H9 (cell line): Measurements from ENCODE around the gene GAMT. TPM values are rescaled to one million over a fixed set of nuclear protein-coding genes. Genes with fewer than 3 reads are reported as not detected.

Experiments
- DNase-seq: peaks from one replicate; pipeline ENCODE4 v3.0.0-alpha.2; 2017
- H2AFZ ChIP-seq: one replicate; pipeline ENCODE4 v1.6.1; 2013; ENCODE audit warnings: mild to moderate bottlenecking, low read length, control low read depth, moderate library complexity
- H2AK5ac ChIP-seq: 2 replicates; pipeline ENCODE4 v1.6.1; 2013; ENCODE audit warnings: low read length, control low read depth, mixed read lengths; ENCODE audit not compliant: insufficient read length
- H2BK120ac ChIP-seq: one replicate; pipeline ENCODE4 v1.6.1; 2013; ENCODE audit warnings: low read depth, mild to moderate bottlenecking, low read length, control low read depth, inconsistent platforms; ENCODE audit not compliant: poor library complexity, severe bottlenecking
- H2BK12ac ChIP-seq: 2 replicates; pipeline ENCODE4 v1.6.1; 2013; ENCODE audit warnings: low read length, control low read depth, mixed read lengths, low read depth; ENCODE audit not compliant: insufficient read length
- H2BK15ac ChIP-seq: 2 replicates; pipeline ENCODE4 v1.6.1; 2013; ENCODE audit warnings: low read depth, low read length, control low read depth
- H2BK20ac ChIP-seq: one replicate; pipeline ENCODE4 v1.6.1; 2013; ENCODE audit warnings: low read depth, mild to moderate bottlenecking, low read length, control low read depth, inconsistent platforms; ENCODE audit not compliant: poor library complexity, severe bottlenecking
- H2BK5ac ChIP-seq: 2 replicates; pipeline ENCODE4 v1.6.1; 2013; ENCODE audit warnings: low read length, control low read depth, mixed read lengths; ENCODE audit not compliant: insufficient read length
- H3K14ac ChIP-seq: 2 replicates; pipeline ENCODE4 v1.6.1; 2013; ENCODE audit warnings: low read length, control low read depth; ENCODE audit not compliant: insufficient read depth
- H3K18ac ChIP-seq: 2 replicates; pipeline ENCODE4 v1.6.1; 2013; ENCODE audit warnings: low read depth, mild to moderate bottlenecking, mixed read lengths, low read length, control low read depth; ENCODE audit not compliant: insufficient read length
- H3K23ac ChIP-seq: 2 replicates; pipeline ENCODE4 v1.6.1; 2013; ENCODE audit warnings: low read length, control low read depth, mixed read lengths, low read depth; ENCODE audit not compliant: insufficient read length
- H3K23me2 ChIP-seq: 2 replicates; pipeline ENCODE4 v1.6.1; 2013; ENCODE audit warnings: low read depth, mild to moderate bottlenecking, mixed read lengths, low read length, control low read depth; ENCODE audit not compliant: insufficient read length, poor library complexity, severe bottlenecking
- H3K27ac ChIP-seq: 2 replicates; pipeline ENCODE4 v1.5.1; 2013; ENCODE audit warnings: low read length, control low read depth, mixed read lengths, low read depth; ENCODE audit not compliant: insufficient read length
- H3K27me3 ChIP-seq: 2 replicates; pipeline ENCODE4 v1.6.1; 2013; ENCODE audit warnings: low read length, control low read depth, inconsistent platforms; ENCODE audit not compliant: insufficient read depth
- H3K4ac ChIP-seq: 2 replicates; pipeline ENCODE4 v1.6.1; 2013; ENCODE audit warnings: low read depth, mild to moderate bottlenecking, control low read depth, inconsistent platforms, low read length, moderate library complexity
- H3K4me1 ChIP-seq: 2 replicates; pipeline ENCODE4 v1.6.1; 2013; ENCODE audit warnings: low read length, control low read depth, inconsistent platforms; ENCODE audit not compliant: insufficient read depth
- H3K4me2 ChIP-seq: 2 replicates; pipeline ENCODE4 v1.6.1; 2013; ENCODE audit warnings: low read length, control low read depth, mixed read lengths; ENCODE audit not compliant: insufficient read length, insufficient read depth
- H3K56ac ChIP-seq: 2 replicates; pipeline ENCODE4 v1.6.1; 2013; ENCODE audit warnings: low read depth, mild to moderate bottlenecking, mixed read lengths, low read length, control low read depth; ENCODE audit not compliant: insufficient read length
- H3K79me1 ChIP-seq: 2 replicates; pipeline ENCODE4 v1.6.1; 2013; ENCODE audit warnings: low read depth, mild to moderate bottlenecking, moderate library complexity, low read length, control low read depth, inconsistent platforms; ENCODE audit not compliant: insufficient read depth, poor library complexity, severe bottlenecking
- H3K79me2 ChIP-seq: 2 replicates; pipeline ENCODE4 v1.6.1; 2013; ENCODE audit warnings: low read length, control low read depth, inconsistent platforms; ENCODE audit not compliant: insufficient read depth
- H3K9ac ChIP-seq: 2 replicates; pipeline ENCODE4 v1.6.1; 2013; ENCODE audit warnings: low read length, control low read depth, mixed read lengths; ENCODE audit not compliant: insufficient read length; ENCODE audit errors: extremely low read depth
- H3K9me3 ChIP-seq: one replicate; pipeline ENCODE4 v1.6.1; 2013; ENCODE audit warnings: low read depth, low read length, inconsistent platforms; ENCODE audit not compliant: control insufficient read depth
- H3T11ph ChIP-seq: one replicate; pipeline ENCODE4 v1.6.1; 2013; ENCODE audit warnings: mild to moderate bottlenecking, low read length, control low read depth, inconsistent platforms
- H4K20me1 ChIP-seq: one replicate; pipeline ENCODE4 v1.6.1; 2013; ENCODE audit not compliant: control insufficient read depth, insufficient read length, insufficient read depth
- H4K5ac ChIP-seq: 2 replicates; pipeline ENCODE4 v1.6.1; 2013; ENCODE audit warnings: low read depth, mild to moderate bottlenecking, mixed read lengths, low read length, control low read depth; ENCODE audit not compliant: insufficient read length
- H4K8ac ChIP-seq: replicated peaks from 2 replicates; pipeline ENCODE4 v1.6.1; 2013; ENCODE audit warnings: low read length, control low read depth, mixed read lengths, low read depth; ENCODE audit not compliant: insufficient read length
- H4K91ac ChIP-seq: 2 replicates; pipeline ENCODE4 v1.6.1; 2013; ENCODE audit warnings: low read depth, mild to moderate bottlenecking, moderate library complexity, mixed read lengths, low read length, control low read depth; ENCODE audit not compliant: insufficient read length
- H3K27ac Mint-ChIP-seq, 3 experiments: 2 replicates in 2 of 3; 3 replicates in 1 of 3; pipeline ENCODE4 v1.8.0; 2020 to 2021; ENCODE audit warnings: mixed read lengths in 3 of 3, mild to moderate bottlenecking in 1 of 3, moderate library complexity in 1 of 3
- H3K27me3 Mint-ChIP-seq: 2 replicates; pipeline ENCODE4 v1.8.0; 2021; ENCODE audit warnings: low read depth, mild to moderate bottlenecking, moderate library complexity, mixed read lengths
- H3K36me3 Mint-ChIP-seq, 3 experiments: 2 replicates in 2 of 3; 3 replicates in 1 of 3; pipeline ENCODE4 v1.8.0; 2020 to 2021; ENCODE audit warnings: low read depth in 3 of 3, mixed read lengths in 3 of 3; ENCODE audit not compliant: insufficient read depth in 1 of 3
- H3K4me1 Mint-ChIP-seq, 2 experiments: 2 replicates each; pipeline ENCODE4 v1.8.0; 2020; ENCODE audit warnings: mixed read lengths in 2 of 2
- H3K4me3 Mint-ChIP-seq, 2 experiments: 2 replicates in 1 of 2; 3 replicates in 1 of 2; pipeline ENCODE4 v1.8.0; 2020 to 2021; ENCODE audit warnings: mild to moderate bottlenecking in 2 of 2, mixed read lengths in 2 of 2, moderate library complexity in 1 of 2
- H3K9me3 Mint-ChIP-seq, 2 experiments: 2 replicates in 1 of 2; 3 replicates in 1 of 2; pipeline ENCODE4 v1.8.0; 2020; ENCODE audit warnings: mild to moderate bottlenecking in 2 of 2, mixed read lengths in 2 of 2, moderate library complexity in 1 of 2
- CTCF ChIP-seq: fragments of 200-600 bp; sonication (generic); conservative IDR thresholded peaks from 3 replicates; pipeline ENCODE4 v1.8.0; 2021; ENCODE audit warnings: antibody characterized with exemption, mild to moderate bottlenecking
- WGBS: extraction: QIAGEN DNeasy Blood & Tissue Kit; methylation state at CpG from one replicate; pipeline ENCODE4 v1.1.7; 2013; ENCODE audit warnings: missing lambda C conversion rate, low lambda C conversion rate, mixed read lengths; ENCODE audit not compliant: insufficient read length; ENCODE audit errors: extremely low coverage; 5-methylcytosine and 5-hydroxymethylcytosine counted together
- total RNA-seq: library from RNA; stranded (reverse); gene quantifications from 2 replicates; pipeline ENCODE4 v1.2.1, GENCODE V29; 2021

GAMT gene
- total RNA-seq, 1 experiment from 2014 or later: 26.6 TPM

DNA sequence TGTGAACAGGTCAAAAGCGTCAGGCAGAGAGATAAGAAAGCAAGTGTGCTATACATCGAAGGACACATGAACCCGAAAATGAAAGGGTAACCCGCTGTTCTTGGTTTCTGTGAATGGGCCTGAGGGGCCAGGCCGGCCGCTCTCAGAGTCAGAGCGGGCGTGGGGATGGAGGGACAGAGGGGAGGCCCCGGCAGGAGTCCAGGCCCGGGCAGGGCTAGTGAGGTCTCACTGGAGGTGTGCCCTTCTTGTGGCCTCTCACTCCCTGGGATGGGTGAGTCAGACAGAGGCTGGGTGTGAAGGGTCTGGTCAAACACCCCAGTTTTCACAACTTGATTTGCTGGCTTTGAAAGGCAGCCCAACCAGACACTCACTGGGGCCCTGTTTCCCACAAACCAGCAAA, 35.0 kb downstream of the GAMT start:
- Histone ChIP-seq H3K4ac (no peak overlapping the region), H3K23ac (no peak overlapping the region), H2BK15ac (no peak overlapping the region), H3K56ac (no peak overlapping the region), H3K4me1 (no peaks in the 10 kb centered on the region), H2AK5ac (no peak overlapping the region), H2BK20ac (no peak overlapping the region), H3K79me1 (no peaks in the 10 kb centered on the region), H3K9me3 (no peaks in the 10 kb centered on the region), H4K8ac (no peak overlapping the region), H2AFZ (no peak overlapping the region), H2BK120ac (no peak overlapping the region), H3K27me3 (no peaks in the 10 kb centered on the region), H3K4me2 (no peak overlapping the region), H2BK5ac (no peak overlapping the region), H3K79me2 (no peaks in the 10 kb centered on the region), H4K20me1 (no peaks in the 10 kb centered on the region), H3K14ac (no peak overlapping the region), H3T11ph (no peak overlapping the region), H3K23me2 (no peaks in the 10 kb centered on the region), H2BK12ac (no peak overlapping the region), H4K5ac (no peak overlapping the region), H3K18ac (no peak overlapping the region), H4K91ac (no peak overlapping the region), H3K9ac (no peak overlapping the region), H3K27ac (no peak overlapping the region)
- no peak overlapping the region for H3K4me3 Mint-ChIP-seq
- DNase-seq: no peak
- WGBS: no CpG with 5 or more reads among the region's 10 CpGs
- no peak for TF ChIP-seq CTCF
- no peaks in the 10 kb centered on the region for H3K27me3 Mint-ChIP-seq
- H3K4me1 Mint-ChIP-seq: peaks cover 0 to 7% of the 10 kb centered on the region in 2 experiments; a peak in 2 of 4 replicates
- H3K27ac Mint-ChIP-seq: no peak overlapping the region
- H3K36me3 Mint-ChIP-seq: peaks cover 29 to 88% (median 83%) of the 10 kb centered on the region in 3 experiments
- no peaks in the 10 kb centered on the region for H3K9me3 Mint-ChIP-seq
